Myocyte (in vitro differentiated cells): ENCODE data around the gene MYO1E. TPM values are rescaled to one million over a fixed set of nuclear protein-coding genes. Genes with fewer than 3 reads are reported as not detected.

Experiments
- DNase-seq: peaks from one replicate; pipeline ENCODE4 v3.0.0-alpha.2; 2012; ENCODE audit warnings: low read depth
- microRNA counts: library from miRNA; unstranded; fragments of <30 nt; microRNA quantifications from one replicate; lab custom pipeline; 2016
- microRNA-seq: library from miRNA; unstranded; fragments of <30 nt; microRNA quantifications from one replicate; pipeline ENCODE4, GENCODE V29; 2016
- total RNA-seq: library from RNA; depleted of rRNA; stranded (reverse); fragments of >200 nt; gene quantifications from 2 replicates; pipeline ENCODE4 v1.2.3, GENCODE V29; 2014

Gene MYO1E
- total RNA-seq, 1 donor from 2014 or later: 146 TPM

GRCh38 chr15:59096429-59096828 lies 276.2 kb downstream of the MYO1E start:
- no peak for DNase-seq

GRCh38 chr15:59094077-59094476 lies 278.6 kb downstream of the MYO1E start:
- no peak for DNase-seq

GRCh38 chr15:59087731-59088130 lies 284.9 kb downstream of the MYO1E start:
- no peak for DNase-seq

MicroRNA genes within 50 kb of the gene (microRNA counts, 767-probe panel; counts per million panel counts)
- microRNA hsa-miR-2116-5p (lab: Ali Mortazavi, UCI): not detected

Small RNAs within 50 kb of the gene (microRNA-seq; reads per million reads assigned to microRNA genes)
- 1.6 reads per million, percentile 3 among the genes with 10 or more reads in this experiment for gene MIR2116

Other genes starting within 250 kb of the MYO1E start
- gene LDHAL6B, start 166.0 kb downstream of the MYO1E start, total RNA-seq: not detected in 2 replicates
- 0.47 and 1.8 TPM in 2 replicates for gene FAM81A, start 65.3 kb upstream of the MYO1E start, total RNA-seq
- 0.68 and 1.7 TPM in 2 replicates for gene GCNT3, start 238.9 kb upstream of the MYO1E start, total RNA-seq